HG03066 (cell line): ENCODE results near the gene XDH.

Source experiments
- ATAC-seq: cut with Tn5 transposase; IDR thresholded peaks from one replicate; pipeline ENCODE4 v1.9.1; 2021; ENCODE audit warnings: low read depth; ENCODE audit not compliant: unreplicated experiment

XDH gene

GRCh38 chr2:31287654-31288053, 126.9 kb downstream of the XDH start:
- ATAC-seq: no peak

GRCh38 chr2:31286961-31287550, 127.5 kb downstream of the XDH start:
- ATAC-seq: no peak

GRCh38 chr2:31286230-31286629, 128.3 kb downstream of the XDH start:
- no peak for ATAC-seq
